DOHH2 (cell line): Measurements from ENCODE around the gene WFS1.
A peak's percentile ranks its signal among the peaks of the same experiment; 100 is the strongest.

Experiments
- H3F3A ChIP-seq: fragments of 200-600 bp; sonication (generic), shearing (Covaris generic); 2 replicates; pipeline ENCODE4 v1.6.0; 2016; ENCODE audit warnings: antibody characterized with exemption, mild to moderate bottlenecking; ENCODE audit not compliant: control insufficient read depth, insufficient read depth
- H3K27ac ChIP-seq: fragments of 200-600 bp; sonication (generic); 2 replicates; pipeline ENCODE4 v1.5.1; 2014; ENCODE audit warnings: low read depth, mild to moderate bottlenecking, low read length, moderate library complexity
- H3K27me3 ChIP-seq: fragments of 200-600 bp; sonication (generic); 2 replicates; pipeline ENCODE4 v1.6.1; 2014; ENCODE audit warnings: mild to moderate bottlenecking, low read length, mixed read lengths; ENCODE audit not compliant: control insufficient read depth
- H3K36me3 ChIP-seq: fragments of 200-600 bp; sonication (generic); 2 replicates; pipeline ENCODE4 v1.6.1; 2014; ENCODE audit warnings: mild to moderate bottlenecking, low read length, moderate library complexity, mixed read lengths; ENCODE audit not compliant: control insufficient read depth
- H3K4me1 ChIP-seq: fragments of 200-600 bp; sonication (generic); 2 replicates; pipeline ENCODE4 v1.6.1; 2014; ENCODE audit warnings: mild to moderate bottlenecking, low read length, mixed read lengths; ENCODE audit not compliant: control insufficient read depth
- H3K4me2 ChIP-seq: fragments of 200-600 bp; sonication (generic); 2 replicates; pipeline ENCODE4 v1.6.0; 2014; ENCODE audit warnings: mild to moderate bottlenecking, low read length, moderate library complexity
- H3K4me3 ChIP-seq: fragments of 200-600 bp; sonication (generic); 2 replicates; pipeline ENCODE4 v1.5.1; 2014; ENCODE audit warnings: mild to moderate bottlenecking, low read length, mixed read lengths
- H3K79me2 ChIP-seq: fragments of 200-600 bp; sonication (generic); 2 replicates; pipeline ENCODE4 v1.6.1; 2014; ENCODE audit warnings: mild to moderate bottlenecking, low read length, mixed read lengths; ENCODE audit not compliant: control insufficient read depth
- H3K9me2 ChIP-seq: fragments of 200-600 bp; sonication (generic); replicated peaks from 2 replicates; pipeline ENCODE4 v1.6.1; 2014; ENCODE audit warnings: mild to moderate bottlenecking, low read length, mixed read lengths; ENCODE audit not compliant: control insufficient read depth
- H3K9me3 ChIP-seq: fragments of 200-600 bp; sonication (generic); 2 replicates; pipeline ENCODE4 v1.6.1; 2014; ENCODE audit warnings: antibody characterized with exemption, low read length, mixed read lengths; ENCODE audit not compliant: control insufficient read depth, insufficient read depth
- H4K20me1 ChIP-seq: fragments of 200-600 bp; sonication (generic); 2 replicates; pipeline ENCODE4 v1.6.0; 2014; ENCODE audit warnings: low read depth, mild to moderate bottlenecking, antibody characterized with exemption, low read length, moderate library complexity; ENCODE audit not compliant: control insufficient read depth, insufficient read depth
- CTCF ChIP-seq: fragments of 200-600 bp; sonication (generic); IDR thresholded peaks from one replicate; pipeline ENCODE4 v1.5.1; 2014; ENCODE audit warnings: antibody characterized with exemption, mild to moderate bottlenecking, low read depth, low read length; ENCODE audit not compliant: poor library complexity, severe bottlenecking
- EZH2phosphoT487 ChIP-seq: fragments of 200-600 bp; sonication (generic); IDR thresholded peaks from 2 replicates; pipeline ENCODE4 v1.6.1; 2017; ENCODE audit warnings: borderline replicate concordance, mild to moderate bottlenecking, antibody characterized with exemption, low read length, moderate library complexity, mixed read lengths

The WFS1 gene

GRCh38 chr4:6325788-6326290 lies 56.2 kb downstream of the WFS1 start:
- no peaks in the 10 kb centered on the region for H3K79me2 ChIP-seq
- H3K9me3 ChIP-seq, result no peaks in the 10 kb centered on the region
- no peak for TF ChIP-seq EZH2phosphoT487
- TF ChIP-seq CTCF, result no peak
- H3K4me2 ChIP-seq, result no peak overlapping the region
- H3K4me3 ChIP-seq, result no peak overlapping the region
- H3K4me1 ChIP-seq, result no peaks in the 10 kb centered on the region
- H3K9me2 ChIP-seq, result no peaks in the 10 kb centered on the region
- no peaks in the 10 kb centered on the region for H3K36me3 ChIP-seq
- no peaks in the 10 kb centered on the region for H3F3A ChIP-seq
- H3K27me3 ChIP-seq, result no peaks in the 10 kb centered on the region
- H4K20me1 ChIP-seq, result no peaks in the 10 kb centered on the region
- H3K27ac ChIP-seq, result no peak overlapping the region

- H3K27me3 ChIP-seq, result no peaks in the 10 kb centered on the region
- no peaks in the 10 kb centered on the region for H3K4me1 ChIP-seq
- no peak overlapping the region for H3K4me3 ChIP-seq
- no peak overlapping the region for H3K4me2 ChIP-seq
- H4K20me1 ChIP-seq, result no peaks in the 10 kb centered on the region
- no peaks in the 10 kb centered on the region for H3K9me3 ChIP-seq
- no peaks in the 10 kb centered on the region for H3K36me3 ChIP-seq
- no peak overlapping the region for H3K27ac ChIP-seq
- no peak for TF ChIP-seq EZH2phosphoT487
- TF ChIP-seq CTCF, result no peak
- no peaks in the 10 kb centered on the region for H3K79me2 ChIP-seq
- no peaks in the 10 kb centered on the region for H3F3A ChIP-seq
- H3K9me2 ChIP-seq, result no peaks in the 10 kb centered on the region
Observed at GRCh38 chr4:6326312-6327060, 56.8 kb downstream of the WFS1 start.

- H3K4me1 ChIP-seq, result no peaks in the 10 kb centered on the region
- no peaks in the 10 kb centered on the region for H3K9me2 ChIP-seq
- no peaks in the 10 kb centered on the region for H3K36me3 ChIP-seq
- no peak overlapping the region for H3K4me3 ChIP-seq
- no peak overlapping the region for H3K27ac ChIP-seq
- no peaks in the 10 kb centered on the region for H3K27me3 ChIP-seq
- no peak overlapping the region for H3K4me2 ChIP-seq
- no peaks in the 10 kb centered on the region for H3F3A ChIP-seq
- H4K20me1 ChIP-seq, result no peaks in the 10 kb centered on the region
- no peaks in the 10 kb centered on the region for H3K9me3 ChIP-seq
- TF ChIP-seq EZH2phosphoT487 (no peak), CTCF (peak; percentile 92)
- H3K79me2 ChIP-seq, result no peaks in the 10 kb centered on the region
Observed at GRCh38 chr4:6327220-6327917, 57.7 kb downstream of the WFS1 start.
